ENCODE measurements around the gene MAPKAPK5.

DNA sequence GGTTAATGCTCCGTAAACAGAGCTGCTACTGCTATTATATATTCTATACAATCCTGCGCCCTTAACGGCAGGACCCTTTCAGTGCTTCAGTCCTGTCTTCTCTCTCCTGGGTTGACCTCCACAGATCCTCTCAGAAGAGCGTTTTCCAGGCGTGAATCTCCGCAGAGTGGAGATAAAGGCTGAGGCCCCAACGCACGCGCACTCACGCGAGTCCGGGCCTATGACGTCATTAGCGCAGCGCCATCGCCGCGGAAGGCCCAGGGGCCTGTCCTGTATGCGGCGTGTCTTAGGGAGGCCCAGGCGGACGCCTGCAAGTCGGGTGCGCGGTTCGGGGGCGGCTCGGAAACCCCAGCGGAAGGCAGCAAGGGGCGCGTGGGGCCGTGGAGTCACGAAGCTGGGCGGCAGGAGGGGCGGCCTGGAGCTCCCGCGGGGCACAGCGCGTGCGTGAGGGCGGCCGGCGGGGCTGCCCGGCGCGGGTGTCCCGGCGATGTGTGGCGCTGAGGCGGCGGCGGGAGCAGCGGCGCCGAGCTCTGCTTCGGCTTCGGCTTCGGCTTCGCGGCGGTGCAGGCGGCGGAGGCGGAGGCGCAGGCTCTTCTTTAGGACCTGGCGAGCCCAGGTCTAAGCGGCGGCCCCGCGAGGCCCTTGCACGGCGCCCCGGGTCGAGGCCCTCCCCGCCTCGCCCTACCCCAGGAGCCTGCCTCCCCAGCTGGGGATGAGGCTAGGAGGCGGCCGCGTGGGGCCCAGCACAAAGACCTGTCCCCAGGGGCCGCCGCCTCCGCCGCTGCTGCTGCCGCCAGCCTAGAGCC, at the start of gene MAPKAPK5:
- TF ChIP-seq, protein P1, sequence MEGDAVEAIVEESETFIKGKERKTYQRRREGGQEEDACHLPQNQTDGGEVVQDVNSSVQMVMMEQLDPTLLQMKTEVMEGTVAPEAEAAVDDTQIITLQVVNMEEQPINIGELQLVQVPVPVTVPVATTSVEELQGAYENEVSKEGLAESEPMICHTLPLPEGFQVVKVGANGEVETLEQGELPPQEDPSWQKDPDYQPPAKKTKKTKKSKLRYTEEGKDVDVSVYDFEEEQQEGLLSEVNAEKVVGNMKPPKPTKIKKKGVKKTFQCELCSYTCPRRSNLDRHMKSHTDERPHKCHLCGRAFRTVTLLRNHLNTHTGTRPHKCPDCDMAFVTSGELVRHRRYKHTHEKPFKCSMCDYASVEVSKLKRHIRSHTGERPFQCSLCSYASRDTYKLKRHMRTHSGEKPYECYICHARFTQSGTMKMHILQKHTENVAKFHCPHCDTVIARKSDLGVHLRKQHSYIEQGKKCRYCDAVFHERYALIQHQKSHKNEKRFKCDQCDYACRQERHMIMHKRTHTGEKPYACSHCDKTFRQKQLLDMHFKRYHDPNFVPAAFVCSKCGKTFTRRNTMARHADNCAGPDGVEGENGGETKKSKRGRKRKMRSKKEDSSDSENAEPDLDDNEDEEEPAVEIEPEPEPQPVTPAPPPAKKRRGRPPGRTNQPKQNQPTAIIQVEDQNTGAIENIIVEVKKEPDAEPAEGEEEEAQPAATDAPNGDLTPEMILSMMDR (IDR thresholded peaks at IDR 0.05; ENCODE audit: low read length), result no peak
- no peak for TF ChIP-seq EZH2 (IDR thresholded peaks at IDR 0.05; ENCODE audit: borderline replicate concordance, low read length)
